Prostate gland (tissue), 2 donors: ENCODE results near the gene CMTM8. TPM values are rescaled to one million over a fixed set of nuclear protein-coding genes. Genes with fewer than 3 reads are reported as not detected.

Source experiments
- DNase-seq: peaks from one replicate; pipeline ENCODE4 v3.0.0-alpha.2; 2019; ENCODE audit warnings: low spot score
- H3K27ac ChIP-seq, 2 donors: fragments of 200-600 bp; sonication (generic); 2 replicates each; pipeline ENCODE4 v1.5.1; 2017 to 2019
- H3K27me3 ChIP-seq: fragments of 200-600 bp; sonication (generic); replicated peaks from 2 replicates; pipeline ENCODE4 v1.5.1; 2019; ENCODE audit not compliant: insufficient read depth
- H3K36me3 ChIP-seq, 2 donors: fragments of 200-600 bp; sonication (generic); 1 replicate in 1 of 2; 2 replicates in 1 of 2; pipeline versions ENCODE4 v1.5.1 to v1.8.1; 2017 to 2019
- H3K4me1 ChIP-seq: fragments of 200-600 bp; sonication (generic); replicated peaks from 2 replicates; pipeline ENCODE4 v1.5.1; 2019
- H3K4me3 ChIP-seq, 2 donors: fragments of 200-600 bp; sonication (generic); 2 replicates each; pipeline ENCODE4 v1.5.1; 2017 to 2019
- H3K9me3 ChIP-seq: fragments of 200-600 bp; sonication (generic); 2 replicates; pipeline ENCODE4 v1.5.1; 2017
- CTCF ChIP-seq, 4 experiments: fragments of 200-600 bp in 2 of 4; fragments of 450-650 bp in 2 of 4; sonication (generic) in 2 of 4; IDR thresholded peaks; 1 replicate in 3 of 4; 2 replicates in 1 of 4; pipeline ENCODE4 v1.5.1; 2016 to 2019; ENCODE audit warnings: antibody characterized with exemption in 4 of 4, mild to moderate bottlenecking in 2 of 4, moderate library complexity in 2 of 4
- POLR2A ChIP-seq: fragments of 450-650 bp; IDR thresholded peaks from one replicate; pipeline ENCODE4 v1.6.1; 2016; ENCODE audit warnings: antibody characterized with exemption, mild to moderate bottlenecking
- POLR2AphosphoS5 ChIP-seq: sonication (generic); formaldehyde crosslinking; IDR thresholded peaks from one replicate; pipeline ENCODE4 v1.6.1; 2017; ENCODE audit warnings: antibody characterized with exemption
- WGBS: methylation state at CpG from one replicate; pipeline ENCODE4 v1.1.5; 2018; 5-methylcytosine and 5-hydroxymethylcytosine counted together
- intact Hi-C: fragments of 100-400 bp; cut with DNase I; formaldehyde crosslinking; loops from one replicate; pipeline ENCODE4 v1.14.2; 2022
- total RNA-seq, 2 donors: library from RNA; depleted of rRNA; stranded (reverse); fragments of >200 nt; gene quantifications; one replicate each; pipeline ENCODE4 v1.1.0, GENCODE V29; 2016

CMTM8 gene
- total RNA-seq, 2 donors from 2014 or later = 28.8 to 30.3 TPM

DNA sequence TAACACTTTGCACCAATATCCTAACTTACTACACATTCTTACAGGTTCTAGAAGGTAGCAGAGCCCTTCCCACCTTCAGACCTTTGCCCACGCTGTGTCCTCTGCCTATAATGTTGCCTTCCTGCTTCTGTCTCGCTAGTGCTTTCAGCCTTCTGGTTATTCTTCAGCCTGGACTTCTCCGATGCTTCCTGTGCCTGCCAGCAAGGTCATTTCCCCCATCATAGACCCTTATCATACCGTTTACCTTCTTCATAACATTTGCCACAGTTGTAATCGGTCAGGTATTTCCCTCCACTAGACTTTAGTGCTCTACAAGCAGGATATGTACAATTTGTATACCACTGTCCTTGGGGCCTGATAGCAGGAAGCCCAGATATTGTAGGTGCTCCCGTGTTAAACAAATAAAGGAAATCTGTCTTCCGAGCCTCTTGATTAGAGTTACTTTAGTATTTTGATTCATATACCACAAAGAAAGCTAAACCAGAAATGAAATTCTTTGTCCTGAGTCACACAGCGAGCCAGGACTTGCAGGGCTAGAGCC is 117.3 kb downstream of the CMTM8 start:
- no peaks in the 10 kb centered on the region for H3K27me3 ChIP-seq
- TF ChIP-seq POLR2AphosphoS5 = no peak
- no peak for TF ChIP-seq CTCF (IDR thresholded peaks at IDR 0.05)
- TF ChIP-seq POLR2A = no peak
- no peak overlapping the region for H3K27ac ChIP-seq
- DNase-seq = no peak
- H3K4me3 ChIP-seq = no peak overlapping the region
- intact Hi-C loops = no loop called here
- H3K36me3 ChIP-seq = no peaks in the 10 kb centered on the region
- H3K4me1 ChIP-seq = peaks cover 5% of the 10 kb centered on the region
- no peaks in the 10 kb centered on the region for H3K9me3 ChIP-seq
- WGBS = 86% methylated on average over 8 of the region's 8 CpGs

- WGBS = 90% methylated on average over 5 of the region's 5 CpGs
- Histone ChIP-seq H3K4me3 (no peak overlapping the region), H3K36me3 (no peaks in the 10 kb centered on the region), H3K4me1 (no peaks in the 10 kb centered on the region), H3K27ac (no peak overlapping the region), H3K27me3 (no peaks in the 10 kb centered on the region), H3K9me3 (no peaks in the 10 kb centered on the region)
- DNase-seq = no peak
- no peak for TF ChIP-seq POLR2AphosphoS5
- no peak for TF ChIP-seq POLR2A
- TF ChIP-seq CTCF (IDR thresholded peaks at IDR 0.05) = no peak
- intact Hi-C loops = no loop called here
Observed at GRCh38 chr3:32359766-32360492, 121.4 kb downstream of the CMTM8 start.

GRCh38 chr3:32360493-32360827 is 122.0 kb downstream of the CMTM8 start:
- Histone ChIP-seq H3K36me3 (no peaks in the 10 kb centered on the region), H3K27ac (no peak overlapping the region), H3K4me3 (no peak overlapping the region), H3K27me3 (no peaks in the 10 kb centered on the region), H3K4me1 (no peaks in the 10 kb centered on the region), H3K9me3 (no peaks in the 10 kb centered on the region)
- WGBS = 82% methylated on average over 4 of the region's 4 CpGs
- TF ChIP-seq POLR2AphosphoS5 (no peak), POLR2A (no peak), CTCF (IDR thresholded peaks at IDR 0.05) (no peak)
- intact Hi-C loops = no loop called here
- no peak for DNase-seq

- H3K27ac ChIP-seq = no peak overlapping the region
- H3K27me3 ChIP-seq = no peaks in the 10 kb centered on the region
- H3K4me3 ChIP-seq = no peak overlapping the region
- no peaks in the 10 kb centered on the region for H3K9me3 ChIP-seq
- DNase-seq = no peak
- H3K4me1 ChIP-seq = no peaks in the 10 kb centered on the region
- no peaks in the 10 kb centered on the region for H3K36me3 ChIP-seq
- WGBS = 75% methylated on average over 6 of the region's 6 CpGs
- TF ChIP-seq POLR2A (no peak), POLR2AphosphoS5 (no peak), CTCF (IDR thresholded peaks at IDR 0.05) (no peak)
- intact Hi-C loops = no loop called here
Observed at GRCh38 chr3:32366638-32367397, 128.3 kb downstream of the CMTM8 start.
